Prostate gland (tissue), 2 donors: ENCODE data around the gene MAD1L1.

Experiments
- POLR2A ChIP-seq: fragments of 450-650 bp; IDR thresholded peaks from one replicate; pipeline ENCODE4 v1.6.1; 2016; ENCODE audit warnings: antibody characterized with exemption, mild to moderate bottlenecking
- TF ChIP-seq, protein P1 (sequence below), 4 experiments: fragments of 200-600 bp in 2 of 4; fragments of 450-650 bp in 2 of 4; sonication (generic) in 2 of 4; IDR thresholded peaks; 1 replicate in 3 of 4; 2 replicates in 1 of 4; pipeline ENCODE4 v1.5.1; 2016 to 2019; ENCODE audit warnings: antibody characterized with exemption in 4 of 4, mild to moderate bottlenecking in 2 of 4, moderate library complexity in 2 of 4

DNA sequence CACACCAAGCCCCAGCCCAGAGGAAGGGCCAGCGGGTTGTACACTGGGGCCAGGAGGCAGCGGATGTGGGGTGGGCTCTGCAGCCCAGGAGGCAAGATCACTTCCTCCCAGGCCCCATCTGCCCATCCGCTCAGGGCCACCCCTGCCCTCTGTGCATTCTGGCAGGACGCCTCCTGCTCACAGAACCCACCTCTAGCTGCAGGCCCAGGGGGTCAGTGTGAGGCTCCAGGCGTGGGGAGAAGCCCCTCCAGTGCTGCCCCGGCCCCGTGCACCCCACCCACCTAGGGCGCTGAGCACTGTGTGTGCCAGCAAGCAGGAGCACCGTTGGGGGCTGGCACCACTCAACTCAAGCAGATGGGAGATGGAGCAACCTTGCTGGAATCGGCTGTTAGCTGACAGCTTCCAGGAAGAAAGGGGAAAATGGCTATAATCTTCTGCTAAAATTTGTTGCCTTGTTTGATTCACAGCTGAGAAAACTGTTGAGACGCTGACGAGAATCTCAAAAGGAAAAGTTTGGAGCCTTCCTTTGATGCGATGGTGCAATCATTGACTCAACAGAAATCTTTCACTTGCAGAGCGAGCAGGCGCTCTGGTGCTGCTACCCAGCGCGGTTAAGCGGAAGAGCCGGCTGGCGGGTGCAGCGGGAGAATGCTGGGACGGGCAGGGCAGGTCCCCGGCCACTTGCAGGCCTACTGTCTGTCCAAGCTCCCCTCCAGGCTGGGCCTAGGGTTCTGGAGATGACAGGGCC lies 286.5 kb downstream of the MAD1L1 start:
- no peak for TF ChIP-seq POLR2A
- TF ChIP-seq, protein P1, sequence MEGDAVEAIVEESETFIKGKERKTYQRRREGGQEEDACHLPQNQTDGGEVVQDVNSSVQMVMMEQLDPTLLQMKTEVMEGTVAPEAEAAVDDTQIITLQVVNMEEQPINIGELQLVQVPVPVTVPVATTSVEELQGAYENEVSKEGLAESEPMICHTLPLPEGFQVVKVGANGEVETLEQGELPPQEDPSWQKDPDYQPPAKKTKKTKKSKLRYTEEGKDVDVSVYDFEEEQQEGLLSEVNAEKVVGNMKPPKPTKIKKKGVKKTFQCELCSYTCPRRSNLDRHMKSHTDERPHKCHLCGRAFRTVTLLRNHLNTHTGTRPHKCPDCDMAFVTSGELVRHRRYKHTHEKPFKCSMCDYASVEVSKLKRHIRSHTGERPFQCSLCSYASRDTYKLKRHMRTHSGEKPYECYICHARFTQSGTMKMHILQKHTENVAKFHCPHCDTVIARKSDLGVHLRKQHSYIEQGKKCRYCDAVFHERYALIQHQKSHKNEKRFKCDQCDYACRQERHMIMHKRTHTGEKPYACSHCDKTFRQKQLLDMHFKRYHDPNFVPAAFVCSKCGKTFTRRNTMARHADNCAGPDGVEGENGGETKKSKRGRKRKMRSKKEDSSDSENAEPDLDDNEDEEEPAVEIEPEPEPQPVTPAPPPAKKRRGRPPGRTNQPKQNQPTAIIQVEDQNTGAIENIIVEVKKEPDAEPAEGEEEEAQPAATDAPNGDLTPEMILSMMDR (IDR thresholded peaks at IDR 0.05): no peak
